ENCODE measurements around the gene STAT2. TPM values are rescaled to one million over a fixed set of nuclear protein-coding genes. Genes with fewer than 3 reads are reported as not detected.

Gene STAT2
- total and polyA plus RNA-seq, 2 of the 13 experiments (the other 11 are each of a cell fraction or from before 2014, with no cell fraction given), result 43.5 to 84.6 TPM

GRCh38 chr12:56361487-56362129 is 1.7 kb upstream of the STAT2 start (continued):
- no peak for TF ChIP-seq ZBTB40 (IDR thresholded peaks at IDR 0.05)
- TF ChIP-seq ZBTB40 (CRISPR knock-in tag; IDR thresholded peaks at IDR 0.05), result no peak
- TF ChIP-seq MAF1 (CRISPR knock-in tag; IDR thresholded peaks at IDR 0.05; ENCODE audit: borderline replicate concordance), result no peak
- no peak for TF ChIP-seq BRD4 (CRISPR knock-in tag; IDR thresholded peaks at IDR 0.05)
- TF ChIP-seq GABPB1 (CRISPR knock-in tag; IDR thresholded peaks at IDR 0.05), result no peak; the same call in 1 of the 2 replicates
- TF ChIP-seq MAFK (conservative IDR thresholded peaks at IDR 0.05 in 1 of 2, IDR thresholded peaks at IDR 0.05 in 1 of 2; ENCODE audit: low read length in 2 of 2), result no peak
- no peak for TF ChIP-seq U2AF1 (optimal IDR thresholded peaks at IDR 0.05; ENCODE audit: low read depth, low read length)
- no peak for TF ChIP-seq MAFF (IDR thresholded peaks at IDR 0.05; ENCODE audit: low read depth, low read length)
- peak; percentile 53 for TF ChIP-seq CTCF (CRISPR knock-in tag; IDR thresholded peaks at IDR 0.05)
- TF ChIP-seq ZNF230 (CRISPR knock-in tag; IDR thresholded peaks at IDR 0.05), result no peak
- no peak for TF ChIP-seq GATAD1 (CRISPR knock-in tag; IDR thresholded peaks at IDR 0.05)
- TF ChIP-seq ZNF605 (CRISPR knock-in tag; IDR thresholded peaks at IDR 0.05), result peak; percentile 60; the same call in 1 of the 2 replicates
- TF ChIP-seq MIER2 (CRISPR knock-in tag; IDR thresholded peaks at IDR 0.05), result 0 out of 2 replicates have a peak, but pooled peaks have one; percentile 15
- TF ChIP-seq SATB2 (CRISPR knock-in tag; IDR thresholded peaks at IDR 0.05), result no peak
- TF ChIP-seq PAWR (CRISPR knock-in tag; IDR thresholded peaks at IDR 0.05; ENCODE audit: borderline replicate concordance), result no peak
- TF ChIP-seq FOSL1 (CRISPR knock-in tag; IDR thresholded peaks at IDR 0.05; ENCODE audit: borderline replicate concordance), result no peak
- TF ChIP-seq ESRRA (CRISPR knock-in tag; IDR thresholded peaks at IDR 0.05; ENCODE audit: low read depth), result peak; percentile 45; the same call in 1 of the 2 replicates
- TF ChIP-seq ZBTB20 (CRISPR knock-in tag; IDR thresholded peaks at IDR 0.05; ENCODE audit: borderline replicate concordance, low read depth), result no peak
- no peak for TF ChIP-seq ZNF777 (CRISPR knock-in tag; IDR thresholded peaks at IDR 0.05)
- no peak for TF ChIP-seq IKZF1 (IDR thresholded peaks at IDR 0.05)
- 0 out of 2 replicates have a peak, but pooled peaks have one; percentile 23 for TF ChIP-seq STAT5B (CRISPR knock-in tag; IDR thresholded peaks at IDR 0.05)
- TF ChIP-seq ZNF883 (CRISPR knock-in tag; IDR thresholded peaks at IDR 0.05; ENCODE audit: not compliant biosample characterization), result peak; percentile 23
